ENCODE results near the gene STOX2. TPM values are rescaled to one million over a fixed set of nuclear protein-coding genes. Genes with fewer than 3 reads are reported as not detected.

Gene STOX2
- total RNA-seq, 2 experiments from 2014 or later, result not detected

- Mint-ChIP-seq H3K9me3 (ENCODE audit: insufficient read depth) (no peaks in the 10 kb centered on the region), H3K36me3 (ENCODE audit: low read depth) (no peaks in the 10 kb centered on the region), H3K27ac (no peak overlapping the region), H3K27me3 (ENCODE audit: low read depth) (peaks cover 5% of the 10 kb centered on the region), H3K4me3 (no peak overlapping the region), H3K4me1 (ENCODE audit: low read depth) (no peaks in the 10 kb centered on the region)
- ChIA-PET CTCF (no interaction called here), POLR2A (no interaction called here)
- ATAC-seq (no peak), DNase-seq (no peak)
Observed at GRCh38 chr4:184059099-184059498, 154.0 kb downstream of the STOX2 start.

GRCh38 chr4:184061582-184061981 lies 156.5 kb downstream of the STOX2 start:
- Mint-ChIP-seq H3K27ac (no peak overlapping the region), H3K9me3 (ENCODE audit: insufficient read depth) (no peaks in the 10 kb centered on the region), H3K4me1 (ENCODE audit: low read depth) (no peaks in the 10 kb centered on the region), H3K4me3 (no peak overlapping the region), H3K27me3 (ENCODE audit: low read depth) (no peaks in the 10 kb centered on the region), H3K36me3 (ENCODE audit: low read depth) (no peaks in the 10 kb centered on the region)
- ATAC-seq (no peak), DNase-seq (no peak)
- ChIA-PET CTCF (no interaction called here), POLR2A (interaction anchor here (0.6 kb wide), 1 partner anchor 284 kb away, joined by 3 read pairs; no protein-coding TSS in a partner anchor)

- Mint-ChIP-seq H3K9me3 (ENCODE audit: insufficient read depth) (no peaks in the 10 kb centered on the region), H3K27ac (no peak overlapping the region), H3K4me3 (no peak overlapping the region), H3K4me1 (ENCODE audit: low read depth) (no peaks in the 10 kb centered on the region), H3K27me3 (ENCODE audit: low read depth) (peaks cover 2% of the 10 kb centered on the region), H3K36me3 (ENCODE audit: low read depth) (no peaks in the 10 kb centered on the region)
- ATAC-seq (no peak), DNase-seq (no peak)
- ChIA-PET POLR2A (no interaction called here), CTCF (no interaction called here)
Observed at GRCh38 chr4:184062769-184063168, 157.7 kb downstream of the STOX2 start.

- no peak for ATAC-seq
- ChIA-PET CTCF (no interaction called here), POLR2A (no interaction called here)
- Mint-ChIP-seq H3K4me3 (no peak overlapping the region), H3K27me3 (ENCODE audit: low read depth) (peaks cover 4% of the 10 kb centered on the region), H3K9me3 (ENCODE audit: insufficient read depth) (no peaks in the 10 kb centered on the region), H3K4me1 (ENCODE audit: low read depth) (no peaks in the 10 kb centered on the region), H3K36me3 (ENCODE audit: low read depth) (no peaks in the 10 kb centered on the region), H3K27ac (no peak overlapping the region)
- DNase-seq, result no peak
Observed at GRCh38 chr4:184064877-184065276, 159.8 kb downstream of the STOX2 start.

- H3K36me3 Mint-ChIP-seq (ENCODE audit: low read depth), result no peaks in the 10 kb centered on the region
- ATAC-seq, result no peak
- POLR2A ChIA-PET, result no interaction called here
Observed at GRCh38 chr4:184066584-184067300, 161.6 kb downstream of the STOX2 start.

GRCh38 chr4:184067931-184068554 lies 162.9 kb downstream of the STOX2 start:
- POLR2A ChIA-PET, result no interaction called here
- DNase-seq, result no peak
- H3K9me3 Mint-ChIP-seq (ENCODE audit: insufficient read depth), result no peaks in the 10 kb centered on the region
- no peaks in the 10 kb centered on the region for H3K4me1 Mint-ChIP-seq (ENCODE audit: low read depth)
- no peak for ATAC-seq
- H3K4me3 Mint-ChIP-seq, result no peak overlapping the region
- CTCF ChIA-PET, result interaction anchor here (1.6 kb wide), 1 partner anchor 29 kb away, joined by 3 read pairs; no protein-coding TSS in a partner anchor
- H3K36me3 Mint-ChIP-seq (ENCODE audit: low read depth), result no peaks in the 10 kb centered on the region
- H3K27ac Mint-ChIP-seq, result no peak overlapping the region
- H3K27me3 Mint-ChIP-seq (ENCODE audit: low read depth), result peaks cover 13% of the 10 kb centered on the region

More at GRCh38 chr4:184066584-184067300, 161.6 kb downstream of the STOX2 start:
- Mint-ChIP-seq H3K27ac (no peak overlapping the region), H3K9me3 (ENCODE audit: insufficient read depth) (no peaks in the 10 kb centered on the region), H3K4me3 (no peak overlapping the region), H3K27me3 (ENCODE audit: low read depth) (peaks cover 8% of the 10 kb centered on the region), H3K4me1 (ENCODE audit: low read depth) (no peaks in the 10 kb centered on the region)
- CTCF ChIA-PET, result no interaction called here
- DNase-seq, result no peak

Other genes with a start within 250 kb of the STOX2 start
- 10 to 100 TPM; 15.6 to 17.2 TPM for gene RWDD4, start 246.1 kb upstream of the STOX2 start, total RNA-seq
- gene TRAPPC11, start 246.0 kb upstream of the STOX2 start, total RNA-seq, result 10 to 100 TPM; 26.5 to 29.9 TPM